ENCODE measurements around the gene FAM236C.
"Not testable (repeated sequence)": the region's sequence is repeated elsewhere in the genome, so short reads cannot be mapped to it uniquely, and the experiment has no call there.

- TF ChIP-seq CTCF (IDR thresholded peaks at IDR 0.05; ENCODE audit: low read depth, low read length); POLR2A (IDR thresholded peaks at IDR 0.05; ENCODE audit: extremely low read depth, insufficient read length): not testable (repeated sequence)
These were observed 30.8 kb downstream of the FAM236C start for GRCh38 chrX:72943035-72943818.

Data from NB4 (cell line).